Measurements from ENCODE around the gene CNPY1. TPM values are rescaled to one million over a fixed set of nuclear protein-coding genes. Genes with fewer than 3 reads are reported as not detected.

The CNPY1 gene
- total and polyA plus RNA-seq, 9 donors, result 0.05 TPM; not detected in 8

GRCh38 chr7:155468785-155469148 lies 77.6 kb downstream of the CNPY1 start:
- H3K27me3 ChIP-seq, result peaks cover 5% of the 10 kb centered on the region
- peaks cover 2% of the 10 kb centered on the region for H3K4me1 ChIP-seq (ENCODE audit: insufficient read depth)
- no peak for TF ChIP-seq EP300 (IDR thresholded peaks at IDR 0.05)
- TF ChIP-seq CTCF (IDR thresholded peaks at IDR 0.05), result no peak
- TF ChIP-seq POLR2A (IDR thresholded peaks at IDR 0.05), result no peak
- no peaks in the 10 kb centered on the region for H3K36me3 ChIP-seq
- no peak overlapping the region for H3K27ac ChIP-seq
- no peak overlapping the region for H3K4me3 ChIP-seq
- H3K9me3 ChIP-seq, result no peaks in the 10 kb centered on the region
- DNase-seq, result no peak
- 9 to 13% (median 11%) methylated on average over 10 of the region's 10 CpGs for WGBS, 3 donors
- intact Hi-C loops (cut with DNase I), result no loop called here

GRCh38 chr7:155467846-155468784 lies 78.2 kb downstream of the CNPY1 start:
- 1 to 2% (median 2%) methylated on average over 44 to 70 of the region's 70 CpGs for WGBS, 3 donors
- DNase-seq, result no peak
- peaks cover 5% of the 10 kb centered on the region for H3K27me3 ChIP-seq

GRCh38 chr7:155466814-155467733 lies 79.3 kb downstream of the CNPY1 start:
- no peak overlapping the region for H3K4me3 ChIP-seq
- no peaks in the 10 kb centered on the region for H3K9me3 ChIP-seq
- DNase-seq, result no peak
- 3 to 5% (median 4%) methylated on average over 69 to 78 of the region's 78 CpGs for WGBS, 3 donors
- intact Hi-C loops (cut with DNase I), result no loop called here
- H3K4me1 ChIP-seq (ENCODE audit: insufficient read depth), result peaks cover 2% of the 10 kb centered on the region
- no peaks in the 10 kb centered on the region for H3K36me3 ChIP-seq
- peaks cover 5% of the 10 kb centered on the region for H3K27me3 ChIP-seq
- TF ChIP-seq POLR2A (IDR thresholded peaks at IDR 0.05) (no peak), EP300 (IDR thresholded peaks at IDR 0.05) (no peak), CTCF (IDR thresholded peaks at IDR 0.05) (no peak)
- no peak overlapping the region for H3K27ac ChIP-seq

More at GRCh38 chr7:155467846-155468784, 78.2 kb downstream of the CNPY1 start:
- intact Hi-C loops (cut with DNase I), result no loop called here
- no peaks in the 10 kb centered on the region for H3K36me3 ChIP-seq
- H3K4me1 ChIP-seq (ENCODE audit: insufficient read depth), result peaks cover 2% of the 10 kb centered on the region
- H3K9me3 ChIP-seq, result no peaks in the 10 kb centered on the region
- H3K27ac ChIP-seq, result no peak overlapping the region
- no peak for TF ChIP-seq POLR2A (IDR thresholded peaks at IDR 0.05)
- TF ChIP-seq CTCF (IDR thresholded peaks at IDR 0.05), result no peak
- TF ChIP-seq EP300 (IDR thresholded peaks at IDR 0.05), result no peak
- H3K4me3 ChIP-seq, result no peak overlapping the region

- Histone ChIP-seq H3K27ac (no peak overlapping the region), H3K27me3 (peaks cover 5% of the 10 kb centered on the region), H3K4me3 (no peak overlapping the region), H3K9me3 (no peaks in the 10 kb centered on the region), H3K36me3 (no peaks in the 10 kb centered on the region), H3K4me1 (ENCODE audit: insufficient read depth) (peaks cover 2% of the 10 kb centered on the region)
- 2 to 11% (median 6%) methylated on average over 30 to 42 of the region's 42 CpGs for WGBS, 3 donors
- DNase-seq, result no peak
- TF ChIP-seq EP300 (IDR thresholded peaks at IDR 0.05) (no peak), POLR2A (IDR thresholded peaks at IDR 0.05) (no peak), CTCF (IDR thresholded peaks at IDR 0.05) (no peak)
- intact Hi-C loops (cut with DNase I), result no loop called here
Measured at GRCh38 chr7:155466142-155466813, 80.1 kb downstream of the CNPY1 start.
